Esophagus squamous epithelium (tissue), 4 donors: ENCODE measurements around the gene MED13L.

Experiments
- POLR2A ChIP-seq, 4 donors: fragments of 450-650 bp; IDR thresholded peaks; one replicate each; pipeline ENCODE4 v1.6.1; 2017; ENCODE audit warnings: antibody characterized with exemption in 4 of 4, mild to moderate bottlenecking in 4 of 4, moderate library complexity in 3 of 4
- TF ChIP-seq, protein P1 (sequence below), 6 experiments: fragments of 450-650 bp in 4 of 6; fragments of 200-600 bp in 2 of 6; sonication (generic) in 2 of 6; IDR thresholded peaks; one replicate each; pipeline ENCODE4 v1.5.1; 2016 to 2019; ENCODE audit warnings: antibody characterized with exemption in 6 of 6, mild to moderate bottlenecking in 4 of 6, moderate library complexity in 4 of 6

DNA sequence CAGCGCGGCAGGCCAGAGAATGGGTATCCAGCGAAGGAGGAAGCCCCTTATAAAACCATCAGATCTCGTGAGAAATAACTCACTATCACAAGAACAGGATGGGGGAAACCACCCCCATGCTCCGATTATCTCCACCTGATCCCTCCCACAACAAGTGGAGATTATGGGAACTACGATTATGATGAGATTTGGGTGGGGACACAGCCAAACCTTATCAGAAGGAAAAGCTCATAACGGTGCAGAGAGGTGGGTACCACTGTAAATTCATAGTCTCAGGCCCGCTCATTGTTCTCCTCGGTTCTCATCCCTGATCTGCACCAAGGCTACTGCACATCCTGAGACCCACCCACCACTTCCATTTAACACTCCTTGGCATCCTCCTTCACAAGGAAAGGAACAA, 326.5 kb downstream of the MED13L start:
- TF ChIP-seq, protein P1, sequence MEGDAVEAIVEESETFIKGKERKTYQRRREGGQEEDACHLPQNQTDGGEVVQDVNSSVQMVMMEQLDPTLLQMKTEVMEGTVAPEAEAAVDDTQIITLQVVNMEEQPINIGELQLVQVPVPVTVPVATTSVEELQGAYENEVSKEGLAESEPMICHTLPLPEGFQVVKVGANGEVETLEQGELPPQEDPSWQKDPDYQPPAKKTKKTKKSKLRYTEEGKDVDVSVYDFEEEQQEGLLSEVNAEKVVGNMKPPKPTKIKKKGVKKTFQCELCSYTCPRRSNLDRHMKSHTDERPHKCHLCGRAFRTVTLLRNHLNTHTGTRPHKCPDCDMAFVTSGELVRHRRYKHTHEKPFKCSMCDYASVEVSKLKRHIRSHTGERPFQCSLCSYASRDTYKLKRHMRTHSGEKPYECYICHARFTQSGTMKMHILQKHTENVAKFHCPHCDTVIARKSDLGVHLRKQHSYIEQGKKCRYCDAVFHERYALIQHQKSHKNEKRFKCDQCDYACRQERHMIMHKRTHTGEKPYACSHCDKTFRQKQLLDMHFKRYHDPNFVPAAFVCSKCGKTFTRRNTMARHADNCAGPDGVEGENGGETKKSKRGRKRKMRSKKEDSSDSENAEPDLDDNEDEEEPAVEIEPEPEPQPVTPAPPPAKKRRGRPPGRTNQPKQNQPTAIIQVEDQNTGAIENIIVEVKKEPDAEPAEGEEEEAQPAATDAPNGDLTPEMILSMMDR (IDR thresholded peaks at IDR 0.05): no peak
- no peak for TF ChIP-seq POLR2A (IDR thresholded peaks at IDR 0.05)
